H1 (cell line): ENCODE measurements around the gene HECTD4. TPM values are rescaled to one million over a fixed set of nuclear protein-coding genes. Genes with fewer than 3 reads are reported as not detected.

ENCODE experiments used
- CTCF ChIA-PET: fragments of 300-600 bp; sonication (Branson Sonifier 250); formaldehyde crosslinking; loops from one replicate; lab custom pipeline; 2021; ENCODE audit not compliant: partially characterized antibody; lab: Charles Lee
- POLR2A ChIA-PET: fragments of 300-600 bp; sonication (Branson Sonifier 250); formaldehyde crosslinking; loops from one replicate; lab custom pipeline; 2021; ENCODE audit warnings: inconsistent platforms; ENCODE audit not compliant: partially characterized antibody; lab: Charles Lee
- DNase-seq, 2 experiments: peaks; one replicate each; pipeline versions ENCODE4 v3.0.0 to v3.0.0-alpha.2; 2010 to 2022; ENCODE audit warnings: low spot score in 2 of 2, low read depth in 1 of 2, mixed read lengths in 1 of 2
- FAIRE-seq: peaks from 2 replicates; lab custom pipeline; 2011; peaks lifted over from hg19 to GRCh38; lab: Jason Lieb, UNC
- H2AFZ ChIP-seq: 2 replicates; pipeline ENCODE4 v1.8.1; 2012; ENCODE audit warnings: low read length, inconsistent platforms
- H2AK5ac ChIP-seq: 2 replicates; pipeline ENCODE4 v1.6.1; 2013; ENCODE audit warnings: low read depth, low read length
- H2BK120ac ChIP-seq: replicated peaks from 2 replicates; pipeline ENCODE3; 2013; ENCODE audit warnings: low read depth, low read length, inconsistent platforms
- H2BK12ac ChIP-seq: 2 replicates; pipeline ENCODE4 v1.6.1; 2013; ENCODE audit warnings: low read depth, low read length
- H2BK15ac ChIP-seq: 2 replicates; pipeline ENCODE4 v1.6.1; 2013; ENCODE audit warnings: low read length
- H2BK20ac ChIP-seq: 2 replicates; pipeline ENCODE4 v1.6.1; 2013; ENCODE audit warnings: low read length
- H2BK5ac ChIP-seq: 2 replicates; pipeline ENCODE4 v1.6.1; 2013; ENCODE audit warnings: low read depth, low read length
- H3K14ac ChIP-seq: 2 replicates; pipeline ENCODE4 v1.6.1; 2013; ENCODE audit warnings: inconsistent platforms; ENCODE audit not compliant: insufficient read length
- H3K18ac ChIP-seq: 2 replicates; pipeline ENCODE4 v1.6.1; 2013; ENCODE audit warnings: low read length; ENCODE audit errors: extremely low read depth
- H3K23ac ChIP-seq: 2 replicates; pipeline ENCODE4 v1.6.1; 2013; ENCODE audit warnings: inconsistent platforms; ENCODE audit not compliant: insufficient read length
- H3K23me2 ChIP-seq: 2 replicates; pipeline ENCODE4 v1.6.1; 2013; ENCODE audit warnings: low read depth, low read length
- H3K27ac ChIP-seq: 2 replicates; pipeline ENCODE4 v1.6.1; 2011; ENCODE audit warnings: low read depth, low read length, inconsistent platforms
- H3K27me3 ChIP-seq, 4 experiments: replicated peaks in 1 of 4; 1 replicate in 1 of 4; 2 replicates in 3 of 4; pipeline versions ENCODE4 v1.6.1 to v1.8.1; 2011 to 2013; ENCODE audit warnings: low read length in 3 of 4, mild to moderate bottlenecking in 3 of 4, inconsistent platforms in 2 of 4, mixed read lengths in 2 of 4, moderate library complexity in 1 of 4; ENCODE audit not compliant: control insufficient read depth in 3 of 4, insufficient read depth in 3 of 4; ENCODE audit errors: extremely low read depth in 1 of 4
- H3K36me3 ChIP-seq, 4 experiments: 2 replicates each; pipeline versions ENCODE4 v1.6.1 to v1.8.1; 2011 to 2013; ENCODE audit warnings: mild to moderate bottlenecking in 4 of 4, low read length in 3 of 4, moderate library complexity in 2 of 4, control low read depth in 1 of 4, inconsistent platforms in 1 of 4; ENCODE audit not compliant: insufficient read depth in 4 of 4, control insufficient read depth in 2 of 4
- H3K4ac ChIP-seq: replicated peaks from 2 replicates; pipeline ENCODE3; 2013; ENCODE audit warnings: low read length, low read depth, mixed read lengths, inconsistent platforms; ENCODE audit not compliant: insufficient read length
- H3K4me1 ChIP-seq, 4 experiments: replicated peaks in 1 of 4; 1 replicate in 1 of 4; 2 replicates in 3 of 4; pipeline versions ENCODE4 v1.6.1 to v1.8.1; 2011 to 2013; ENCODE audit warnings: low read length in 3 of 4, inconsistent platforms in 2 of 4, mixed read lengths in 1 of 4; ENCODE audit not compliant: insufficient read depth in 4 of 4, control insufficient read depth in 3 of 4
- H3K4me2 ChIP-seq, 2 experiments: 2 replicates each; pipeline versions ENCODE4 v1.6.1 to v1.8.1; 2011 to 2013; ENCODE audit warnings: low read depth in 2 of 2, low read length in 2 of 2, control low read depth in 1 of 2, inconsistent platforms in 1 of 2, mild to moderate bottlenecking in 1 of 2; ENCODE audit not compliant: insufficient read depth in 1 of 2
- H3K4me3 ChIP-seq, 4 experiments: fragments of 200-600, 300-600 bp in 1 of 4; sonication (generic), shearing (Covaris generic), sonication (Bioruptor Twin) in 1 of 4; 2 replicates each; pipeline versions ENCODE4 v1.5.1 to v1.8.1; 2011 to 2016; ENCODE audit warnings: low read length in 4 of 4, low read depth in 3 of 4, control low read depth in 2 of 4, inconsistent platforms in 2 of 4, mild to moderate bottlenecking in 2 of 4, mixed read lengths in 1 of 4, moderate library complexity in 1 of 4; ENCODE audit not compliant: insufficient read depth in 2 of 4; ENCODE audit errors: extremely low read depth in 1 of 4
- H3K56ac ChIP-seq: replicated peaks from 2 replicates; pipeline ENCODE3; 2013; ENCODE audit warnings: low read depth, mild to moderate bottlenecking, mixed read lengths, low read length, inconsistent platforms; ENCODE audit not compliant: insufficient read length
- H3K79me1 ChIP-seq: 2 replicates; pipeline ENCODE4 v1.6.1; 2013; ENCODE audit warnings: low read depth, low read length, control low read depth
- H3K79me2 ChIP-seq, 2 experiments: 2 replicates each; pipeline versions ENCODE4 v1.6.1 to v1.8.1; 2012 to 2013; ENCODE audit warnings: low read length in 2 of 2, mild to moderate bottlenecking in 2 of 2, inconsistent platforms in 1 of 2; ENCODE audit not compliant: insufficient read depth in 2 of 2, control insufficient read depth in 1 of 2
- H3K9ac ChIP-seq, 4 experiments: replicated peaks in 1 of 4; 1 replicate in 1 of 4; 2 replicates in 3 of 4; pipeline versions ENCODE4 v1.6.1 to v1.8.1; 2011 to 2013; ENCODE audit warnings: low read depth in 3 of 4, low read length in 3 of 4, control low read depth in 2 of 4, mild to moderate bottlenecking in 2 of 4, moderate library complexity in 2 of 4, inconsistent platforms in 1 of 4; ENCODE audit errors: extremely low read depth in 1 of 4
- H3K9me3 ChIP-seq, 2 experiments: 2 replicates each; pipeline versions ENCODE4 v1.6.1 to v1.8.1; 2012 to 2013; ENCODE audit warnings: mild to moderate bottlenecking in 2 of 2, moderate library complexity in 2 of 2, control low read depth in 1 of 2, inconsistent platforms in 1 of 2, low read depth in 1 of 2, low read length in 1 of 2, mixed read lengths in 1 of 2; ENCODE audit not compliant: insufficient read depth in 2 of 2
- H4K20me1 ChIP-seq, 2 experiments: replicated peaks in 1 of 2; 2 replicates each; pipeline versions ENCODE3 to v1.8.1; 2011 to 2013; ENCODE audit warnings: inconsistent platforms in 2 of 2, low read length in 2 of 2, mild to moderate bottlenecking in 1 of 2; ENCODE audit not compliant: insufficient read depth in 2 of 2, control insufficient read depth in 1 of 2
- H4K5ac ChIP-seq: 2 replicates; pipeline ENCODE4 v1.6.1; 2013; ENCODE audit warnings: low read length, low read depth, mixed read lengths, inconsistent platforms; ENCODE audit not compliant: insufficient read length
- H4K8ac ChIP-seq: 2 replicates; pipeline ENCODE4 v1.8.0; 2013; ENCODE audit warnings: mild to moderate bottlenecking, moderate library complexity, low read length, inconsistent platforms; ENCODE audit not compliant: insufficient read depth; ENCODE audit errors: extremely low read depth
- H4K91ac ChIP-seq: replicated peaks from 2 replicates; pipeline ENCODE3; 2013; ENCODE audit warnings: low read length, mixed read lengths, inconsistent platforms; ENCODE audit not compliant: insufficient read length
- BACH1 ChIP-seq: IDR thresholded peaks from 2 replicates; pipeline ENCODE4 v1.6.1; 2012; ENCODE audit warnings: low read length, improper control_type of control experiment
- CBX5 ChIP-seq: fragments of 300-800, 300-1000 bp; sonication (generic); IDR thresholded peaks from 2 replicates; pipeline ENCODE4 v1.7.1; 2016; ENCODE audit warnings: antibody characterized with exemption, low read length, low read depth
- GABPA ChIP-seq: IDR thresholded peaks from 2 replicates; pipeline ENCODE4 v1.6.1; 2011; ENCODE audit warnings: mild to moderate bottlenecking, low read length, moderate library complexity, borderline replicate concordance; ENCODE audit not compliant: insufficient read depth
- HDAC6 ChIP-seq: IDR thresholded peaks from one replicate; pipeline ENCODE4 v1.7.1; 2012; ENCODE audit warnings: low read depth, mild to moderate bottlenecking, inconsistent platforms, low read length, moderate library complexity
- POLR2A ChIP-seq, 2 experiments: IDR thresholded peaks; 1 replicate in 1 of 2; 2 replicates in 1 of 2; pipeline ENCODE4 v1.6.1; 2011; ENCODE audit warnings: low read depth in 2 of 2, low read length in 2 of 2, mild to moderate bottlenecking in 2 of 2; ENCODE audit errors: control extremely low read depth in 1 of 2
- POU5F1 ChIP-seq: IDR thresholded peaks from 2 replicates; pipeline ENCODE4 v1.6.1; 2011; ENCODE audit warnings: low read depth, mild to moderate bottlenecking, low read length, moderate library complexity
- RAD21 ChIP-seq, 2 experiments: IDR thresholded peaks in 1 of 2; conservative IDR thresholded peaks in 1 of 2; 2 replicates each; pipeline ENCODE4 v1.6.1; 2011; ENCODE audit warnings: low read depth in 2 of 2, low read length in 2 of 2, improper control_type of control experiment in 1 of 2, inconsistent platforms in 1 of 2, mild to moderate bottlenecking in 1 of 2, moderate library complexity in 1 of 2
- SIN3A ChIP-seq, 2 experiments: IDR thresholded peaks in 1 of 2; conservative IDR thresholded peaks in 1 of 2; 2 replicates each; pipeline ENCODE4 v1.6.1; 2011 to 2012; ENCODE audit warnings: low read length in 2 of 2, improper control_type of control experiment in 1 of 2, low read depth in 1 of 2, mild to moderate bottlenecking in 1 of 2
- SUZ12 ChIP-seq: fragments of 200-600 bp; sonication (generic); IDR thresholded peaks from 2 replicates; pipeline ENCODE4 v1.6.1; 2012; ENCODE audit warnings: mild to moderate bottlenecking, inconsistent platforms, low read length, moderate library complexity, mixed read lengths
- TBP ChIP-seq: IDR thresholded peaks from 2 replicates; pipeline ENCODE4 v1.6.1; 2011; ENCODE audit warnings: low read depth, low read length, improper control_type of control experiment
- ZNF274 ChIP-seq: IDR thresholded peaks from 2 replicates; pipeline ENCODE4 v1.7.0; 2012; ENCODE audit warnings: low read length, borderline replicate concordance; ENCODE audit errors: extremely low read depth
- WGBS, 2 experiments: shearing (Covaris generic) in 1 of 2; methylation state at CpG; one replicate each; pipeline versions ENCODE4 v1.1.6 to v1.1.7; 2013 to 2015; ENCODE audit warnings: low lambda C conversion rate in 2 of 2, mixed read lengths in 2 of 2, inconsistent platforms in 1 of 2, low coverage in 1 of 2, missing lambda C conversion rate in 1 of 2; ENCODE audit not compliant: insufficient replicate concordance in 2 of 2, insufficient coverage in 1 of 2, insufficient read length in 1 of 2; ENCODE audit errors: extremely low coverage in 1 of 2, missing lambda C conversion rate in 1 of 2; 5-methylcytosine and 5-hydroxymethylcytosine counted together
- polyA plus RNA-seq, 7 experiments: library from polyadenylated mRNA; depleted of rRNA in 3 of 7; stranded (reverse) in 5 of 7; unstranded in 2 of 7; fragments of >200 nt in 5 of 7; fragments of 200-250 nt in 2 of 7; gene quantifications; 1 replicate in 5 of 7; 2 replicates in 1 of 7; 4 replicates in 1 of 7; pipeline versions ENCODE4 v1.2.1 to v1.2.3, GENCODE V29; 2011 to 2013; ENCODE audit warnings: missing spikeins in 2 of 7, mixed read lengths in 2 of 7
- total RNA-seq: library from RNA; stranded (reverse); fragmentation: NEBNext Ultra II Directional; extraction: Animal tissue kit (Norgen Biotek cat#: 25700); gene quantifications from 2 replicates; pipeline ENCODE4 v1.2.1, GENCODE V29; 2021
- TF ChIP-seq, protein P1 (sequence below): IDR thresholded peaks from 2 replicates; pipeline ENCODE4 v1.6.1; 2012; ENCODE audit warnings: low read length, inconsistent platforms

Gene HECTD4
- total and polyA plus RNA-seq, 2 of the 8 experiments (the other 6 are each of a cell fraction or from before 2014, with no cell fraction given) = 6.5 to 33.7 TPM

DNA sequence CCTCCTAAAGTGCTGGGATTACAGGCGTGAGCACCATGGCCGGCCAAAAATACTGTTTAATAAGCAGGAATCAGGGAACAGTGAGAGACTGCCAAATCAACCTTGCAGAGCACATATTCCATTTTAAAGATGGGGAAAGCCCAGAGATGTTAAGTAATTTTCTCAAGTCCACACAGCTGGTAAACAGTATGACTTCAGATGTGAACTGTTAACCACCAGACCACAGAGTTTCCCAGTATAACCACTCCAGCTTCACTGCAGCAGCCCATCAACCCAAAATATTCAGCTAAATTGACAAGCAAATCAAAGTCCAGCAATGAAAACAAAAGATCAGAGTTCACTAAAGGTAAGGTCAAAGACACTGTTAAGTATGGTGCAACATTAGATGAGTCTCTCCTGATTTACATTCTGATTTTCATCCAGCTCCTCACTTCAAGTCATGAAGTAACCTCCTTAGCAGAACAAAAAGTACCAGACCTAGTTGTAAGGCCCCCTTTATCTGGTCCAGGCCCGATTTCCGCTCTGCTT is 174.8 kb downstream of the HECTD4 start:
- Histone ChIP-seq H2BK15ac (no peak overlapping the region), H3K27me3 (no peaks in the 10 kb centered on the region), H4K91ac (no peak overlapping the region), H3K56ac (no peak overlapping the region), H3K27ac (no peak overlapping the region), H2BK5ac (no peak overlapping the region), H3K14ac (no peak overlapping the region), H2BK12ac (no peak overlapping the region), H3K4me2 (no peak overlapping the region), H2BK120ac (no peak overlapping the region), H2AK5ac (no peak overlapping the region), H2BK20ac (no peak overlapping the region), H3K4me3 (no peak overlapping the region), H3K4ac (no peak overlapping the region), H2AFZ (no peak overlapping the region), H3K9me3 (no peaks in the 10 kb centered on the region), H3K79me1 (no peaks in the 10 kb centered on the region), H4K8ac (no peak overlapping the region), H3K36me3 (peaks cover 4 to 33% (median 19%) of the 10 kb centered on the region in 4 experiments; a peak in 7 of 8 replicates), H3K23me2 (no peaks in the 10 kb centered on the region), H3K4me1 (no peaks in the 10 kb centered on the region), H3K23ac (no peak overlapping the region), H3K18ac (no peak overlapping the region), H3K9ac (no peak overlapping the region), H3K79me2 (no peaks in the 10 kb centered on the region), H4K5ac (no peak overlapping the region), H4K20me1 (peaks cover 0 to 3% of the 10 kb centered on the region in 2 experiments)
- DNase-seq = no peak
- no peak for FAIRE-seq
- ChIA-PET POLR2A (no interaction called here), CTCF (interaction anchor here (1.4 to 3.8 kb wide), 2 partner anchors 10 kb away, joined by 3 to 27 read pairs; no protein-coding TSS in a partner anchor)
- 94% methylated on average over 4 of the region's 4 CpGs; no CpG with 5 or more reads in 1 of the 2 experiments for WGBS, 2 experiments
- TF ChIP-seq HDAC6 = no peak
- TF ChIP-seq RAD21 (IDR thresholded peaks at IDR 0.05 in 1 of 2, conservative IDR thresholded peaks at IDR 0.05 in 1 of 2; ENCODE audit: low read depth in 2 of 2, low read length in 2 of 2) = no peak
- TF ChIP-seq ZNF274 = no peak
- no peak for TF ChIP-seq BACH1
- no peak for TF ChIP-seq SIN3A (conservative IDR thresholded peaks at IDR 0.05 in 1 of 2, IDR thresholded peaks at IDR 0.05 in 1 of 2; ENCODE audit: low read depth in 1 of 2, low read length in 2 of 2)
- TF ChIP-seq POU5F1 = no peak
- TF ChIP-seq POLR2A (IDR thresholded peaks at IDR 0.05; ENCODE audit: control extremely low read depth in 1 of 2, low read depth in 2 of 2, low read length in 2 of 2) = no peak
- no peak for TF ChIP-seq GABPA
- no peak for TF ChIP-seq CBX5
- TF ChIP-seq, protein P1, sequence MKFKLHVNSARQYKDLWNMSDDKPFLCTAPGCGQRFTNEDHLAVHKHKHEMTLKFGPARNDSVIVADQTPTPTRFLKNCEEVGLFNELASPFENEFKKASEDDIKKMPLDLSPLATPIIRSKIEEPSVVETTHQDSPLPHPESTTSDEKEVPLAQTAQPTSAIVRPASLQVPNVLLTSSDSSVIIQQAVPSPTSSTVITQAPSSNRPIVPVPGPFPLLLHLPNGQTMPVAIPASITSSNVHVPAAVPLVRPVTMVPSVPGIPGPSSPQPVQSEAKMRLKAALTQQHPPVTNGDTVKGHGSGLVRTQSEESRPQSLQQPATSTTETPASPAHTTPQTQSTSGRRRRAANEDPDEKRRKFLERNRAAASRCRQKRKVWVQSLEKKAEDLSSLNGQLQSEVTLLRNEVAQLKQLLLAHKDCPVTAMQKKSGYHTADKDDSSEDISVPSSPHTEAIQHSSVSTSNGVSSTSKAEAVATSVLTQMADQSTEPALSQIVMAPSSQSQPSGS = no peak
- TF ChIP-seq TBP = no peak
- TF ChIP-seq SUZ12 = no peak
